Subcutaneous abdominal adipose tissue (tissue), 5 donors: ENCODE results near the gene ASB18.

Experiments
- H3K27ac ChIP-seq: one replicate; pipeline ENCODE4 v1.7.0; 2013; ENCODE audit warnings: low read depth, mild to moderate bottlenecking, inconsistent platforms, low read length, moderate library complexity
- H3K27me3 ChIP-seq, 5 donors: one replicate each; pipeline ENCODE4 v1.7.0; 2013; ENCODE audit warnings: low read length in 5 of 5, inconsistent platforms in 1 of 5; ENCODE audit not compliant: control insufficient read depth in 5 of 5, insufficient read depth in 4 of 5
- H3K36me3 ChIP-seq, 5 donors: one replicate each; pipeline ENCODE4 v1.7.0; 2013; ENCODE audit warnings: low read length in 5 of 5; ENCODE audit not compliant: control insufficient read depth in 5 of 5, insufficient read depth in 5 of 5
- H3K4me1 ChIP-seq, 5 donors: one replicate each; pipeline ENCODE4 v1.7.0; 2013; ENCODE audit warnings: low read length in 5 of 5, mild to moderate bottlenecking in 3 of 5, moderate library complexity in 1 of 5; ENCODE audit not compliant: control insufficient read depth in 5 of 5, insufficient read depth in 5 of 5
- H3K4me3 ChIP-seq, 5 donors: one replicate each; pipeline ENCODE4 v1.7.0; 2013; ENCODE audit warnings: low read length in 5 of 5, low read depth in 1 of 5
- H3K9ac ChIP-seq, 5 donors: one replicate each; pipeline ENCODE4 v1.7.0; 2013; ENCODE audit warnings: low read length in 5 of 5, mild to moderate bottlenecking in 4 of 5, moderate library complexity in 3 of 5
- H3K9me3 ChIP-seq, 5 donors: one replicate each; pipeline ENCODE4 v1.7.0; 2013; ENCODE audit warnings: low read length in 5 of 5; ENCODE audit not compliant: control insufficient read depth in 5 of 5
- donor health status: healthy.
- donor health status: healthy.
- donor health status: healthy.
- donor health status: healthy.
- donor health status: healthy.

The ASB18 gene

GRCh38 chr2:236264256-236264655 lies at the start of gene ASB18:
Gene ASB18, minus strand, starts transcription at chr2:236264406. Its CDS starts 61 bp downstream, at chr2:236264345.
- Histone ChIP-seq H3K9ac (no peak within 1 kb of the TSS), H3K9me3 (peaks cover 0 to 4% (median under 1%) of the 10 kb centered on the region in 5 donors), H3K4me3 (no peak within 1 kb of the TSS), H3K27me3 (peaks cover 0 to 28% (median 18%) of the 10 kb centered on the region in 5 donors), H3K4me1 (no peaks in the 10 kb centered on the region), H3K27ac (no peak within 1 kb of the TSS), H3K36me3 (no peaks in the 10 kb centered on the region)

- H3K4me1 ChIP-seq: no peaks in the 10 kb centered on the region
- H3K4me3 ChIP-seq: no peak overlapping the region
- H3K36me3 ChIP-seq: no peaks in the 10 kb centered on the region
Observed at GRCh38 chr2:236311286-236311685, 47.1 kb upstream of the ASB18 start.

GRCh38 chr2:236309669-236310029 lies 45.4 kb upstream of the ASB18 start:
- no peak overlapping the region for H3K9ac ChIP-seq
- no peaks in the 10 kb centered on the region for H3K4me1 ChIP-seq
- no peak overlapping the region for H3K27ac ChIP-seq
- no peak overlapping the region for H3K4me3 ChIP-seq
- H3K36me3 ChIP-seq: no peaks in the 10 kb centered on the region
- peaks cover 5 to 18% (median 10%) of the 10 kb centered on the region in 5 donors for H3K9me3 ChIP-seq
- peaks cover 0 to 16% (median 8%) of the 10 kb centered on the region in 5 donors for H3K27me3 ChIP-seq

More at GRCh38 chr2:236311286-236311685, 47.1 kb upstream of the ASB18 start:
- no peak overlapping the region for H3K27ac ChIP-seq
- H3K9ac ChIP-seq: no peak overlapping the region
- peaks cover 0 to 13% (median 5%) of the 10 kb centered on the region in 5 donors for H3K27me3 ChIP-seq
- H3K9me3 ChIP-seq: peaks cover 5 to 18% (median 10%) of the 10 kb centered on the region in 5 donors

GRCh38 chr2:236308855-236309668 lies 44.9 kb upstream of the ASB18 start:
- Histone ChIP-seq H3K4me3 (no peak overlapping the region), H3K9me3 (peaks cover 5 to 15% (median 9%) of the 10 kb centered on the region in 5 donors), H3K27ac (no peak overlapping the region), H3K36me3 (no peaks in the 10 kb centered on the region), H3K9ac (no peak overlapping the region), H3K4me1 (no peaks in the 10 kb centered on the region), H3K27me3 (peaks cover 0 to 16% (median 8%) of the 10 kb centered on the region in 5 donors)

GRCh38 chr2:236307641-236308040 lies 43.4 kb upstream of the ASB18 start:
- Histone ChIP-seq H3K27me3 (peaks cover 0 to 16% (median 8%) of the 10 kb centered on the region in 5 donors), H3K9me3 (peaks cover 0 to 4% (median 2%) of the 10 kb centered on the region in 5 donors), H3K4me3 (no peak overlapping the region), H3K4me1 (no peaks in the 10 kb centered on the region), H3K36me3 (no peaks in the 10 kb centered on the region), H3K9ac (no peak overlapping the region), H3K27ac (no peak overlapping the region)

GRCh38 chr2:236306825-236307540 lies 42.8 kb upstream of the ASB18 start:
- H3K9me3 ChIP-seq: peaks cover 0 to under 1% (median 0%) of the 10 kb centered on the region in 5 donors

GRCh38 chr2:236305964-236306605 lies 41.9 kb upstream of the ASB18 start:
- H3K36me3 ChIP-seq: no peaks in the 10 kb centered on the region
- H3K9me3 ChIP-seq: no peaks in the 10 kb centered on the region
- peaks cover 0 to 16% (median 8%) of the 10 kb centered on the region in 5 donors for H3K27me3 ChIP-seq
- no peaks in the 10 kb centered on the region for H3K4me1 ChIP-seq
- H3K4me3 ChIP-seq: no peak overlapping the region
- H3K9ac ChIP-seq: no peak overlapping the region
- H3K27ac ChIP-seq: no peak overlapping the region

More at GRCh38 chr2:236306825-236307540, 42.8 kb upstream of the ASB18 start:
- H3K4me1 ChIP-seq: no peaks in the 10 kb centered on the region
- peaks cover 0 to 16% (median 8%) of the 10 kb centered on the region in 5 donors for H3K27me3 ChIP-seq
- no peaks in the 10 kb centered on the region for H3K36me3 ChIP-seq
- no peak overlapping the region for H3K9ac ChIP-seq
- H3K27ac ChIP-seq: no peak overlapping the region
- no peak overlapping the region for H3K4me3 ChIP-seq

GRCh38 chr2:236305531-236305930 lies 41.3 kb upstream of the ASB18 start:
- no peak overlapping the region for H3K9ac ChIP-seq
- H3K27me3 ChIP-seq: peaks cover 0 to 16% (median 8%) of the 10 kb centered on the region in 5 donors
- H3K4me1 ChIP-seq: no peaks in the 10 kb centered on the region
- H3K27ac ChIP-seq: no peak overlapping the region
- H3K36me3 ChIP-seq: no peaks in the 10 kb centered on the region
- no peaks in the 10 kb centered on the region for H3K9me3 ChIP-seq
- no peak overlapping the region for H3K4me3 ChIP-seq

- Histone ChIP-seq H3K9ac (no peak overlapping the region), H3K4me1 (no peaks in the 10 kb centered on the region), H3K27me3 (peaks cover 0 to 16% (median 8%) of the 10 kb centered on the region in 5 donors), H3K27ac (no peak overlapping the region), H3K36me3 (no peaks in the 10 kb centered on the region), H3K4me3 (no peak overlapping the region), H3K9me3 (no peaks in the 10 kb centered on the region)
Observed at GRCh38 chr2:236303935-236304334, 39.7 kb upstream of the ASB18 start.
